K562 (cell line): ENCODE measurements around the gene HOXB6. TPM values are rescaled to one million over a fixed set of nuclear protein-coding genes. Genes with fewer than 3 reads are reported as not detected.

Source experiments
- CBX3 ChIP-seq, 2 experiments: IDR thresholded peaks; 1 replicate in 1 of 2; 2 replicates in 1 of 2; pipeline ENCODE4 v1.6.1; 2012; ENCODE audit warnings: inconsistent platforms in 2 of 2, low read length in 2 of 2, borderline replicate concordance in 1 of 2, control low read depth in 1 of 2
- ELF2 ChIP-seq: fragments of 250-450 bp; sonication (Bioruptor Pico); IDR thresholded peaks from 2 replicates; pipeline ENCODE4 v1.5.0; 2021; ENCODE audit warnings: mild to moderate bottlenecking
- EP400 ChIP-seq: fragments of 450-650 bp; IDR thresholded peaks from 2 replicates; pipeline ENCODE4 v1.6.1; 2017; ENCODE audit warnings: antibody characterized with exemption, mild to moderate bottlenecking, moderate library complexity
- FOXA3 ChIP-seq, 2 experiments: fragments of 450-650 bp in 1 of 2; sonication (generic) in 1 of 2; formaldehyde crosslinking; IDR thresholded peaks in 1 of 2; conservative IDR thresholded peaks in 1 of 2; 2 replicates each; pipeline versions ENCODE4 v1.4.0 to v1.8.0; 2020 to 2022; ENCODE audit warnings: mild to moderate bottlenecking in 2 of 2, missing genetic modification reagents in 1 of 2
- GABPB1 ChIP-seq: sonication (generic); formaldehyde crosslinking; IDR thresholded peaks from 2 replicates; pipeline ENCODE4 v1.8.0; 2022; ENCODE audit warnings: mild to moderate bottlenecking, missing genetic modification reagents
- HCFC1 ChIP-seq: IDR thresholded peaks from 2 replicates; pipeline ENCODE4 v1.6.1; 2012; ENCODE audit warnings: low read depth, low read length, improper control_type of control experiment
- KLF6 ChIP-seq: fragments of 250-450 bp; sonication (Bioruptor Pico); IDR thresholded peaks from 2 replicates; pipeline ENCODE4 v1.4.0; 2020; ENCODE audit warnings: mild to moderate bottlenecking, moderate library complexity, borderline replicate concordance
- MGA ChIP-seq: fragments of 450-650 bp; IDR thresholded peaks from 2 replicates; pipeline ENCODE4 v1.6.1; 2016; ENCODE audit warnings: mild to moderate bottlenecking, moderate library complexity
- NCOA2 ChIP-seq, 2 experiments: fragments of 450-650 bp; IDR thresholded peaks; 2 replicates each; pipeline ENCODE4 v1.6.1; 2018; ENCODE audit warnings: mild to moderate bottlenecking in 2 of 2, moderate library complexity in 1 of 2; ENCODE audit not compliant: partially characterized antibody in 2 of 2
- NFATC3 ChIP-seq: fragments of 450-650 bp; IDR thresholded peaks from 2 replicates; pipeline ENCODE4 v1.6.1; 2017; ENCODE audit warnings: mild to moderate bottlenecking
- STAT5B ChIP-seq: fragments of 250-450 bp; sonication (Bioruptor Pico); IDR thresholded peaks from 2 replicates; pipeline ENCODE4 v1.8.0; 2021; ENCODE audit warnings: mild to moderate bottlenecking, inconsistent platforms
- ZNF347 ChIP-seq: fragments of 450-650 bp; formaldehyde crosslinking; IDR thresholded peaks from 2 replicates; pipeline ENCODE4 v1.4.0; 2020; ENCODE audit warnings: low read depth, mild to moderate bottlenecking, moderate library complexity
- ZNF431 ChIP-seq: sonication (generic); formaldehyde crosslinking; IDR thresholded peaks from 2 replicates; pipeline ENCODE4 v1.8.0; 2022; ENCODE audit warnings: mild to moderate bottlenecking, missing genetic modification reagents
- polyA plus RNA-seq, 8 experiments: library from polyadenylated mRNA; depleted of rRNA in 4 of 8; stranded (reverse) in 5 of 8; unstranded in 3 of 8; fragments of >200 nt; fragmentation: Nextera tagmentation in 2 of 8; fragmentation: Illumina TruSeq in 1 of 8; extraction: Ambion mirVana in 2 of 8; extraction: Trizol in 1 of 8; gene quantifications; 2 replicates each; pipeline versions ENCODE4 v1.2.1 to v1.2.3, GENCODE V29; 2011 to 2014; ENCODE audit warnings: inconsistent platforms in 1 of 8, missing spikeins in 1 of 8
- total RNA-seq, 7 experiments: library from RNA; depleted of rRNA in 6 of 7; stranded (reverse); fragments of >200 nt in 6 of 7; fragmentation: Illumina TruSeq in 2 of 7; extraction: Trizol in 2 of 7; gene quantifications; 2 replicates each; pipeline versions ENCODE4 v1.2.1 to v1.2.3, GENCODE V29; 2011 to 2021; ENCODE audit warnings: low replicate concordance in 1 of 7

The HOXB6 gene
- total and polyA plus RNA-seq, 9 of the 15 experiments (the other 6 are each of a cell fraction or from before 2014, with no cell fraction given): 1.2 to 14.8 (median 4.9) TPM

GRCh38 chr17:48555258-48556228 lies 49.2 kb downstream of the HOXB6 start (continued):
- TF ChIP-seq KLF6 (CRISPR knock-in tag) (no peak), STAT5B (CRISPR knock-in tag) (no peak), ELF2 (CRISPR knock-in tag) (no peak), ZNF431 (no peak), NFATC3 (no peak), NCOA2 (IDR thresholded peaks at IDR 0.05; ENCODE audit: partially characterized antibody in 2 of 2) (peak in 1 of 2 experiments; percentile 11), CBX3 (IDR thresholded peaks at IDR 0.05; ENCODE audit: borderline replicate concordance in 1 of 2, low read length in 2 of 2) (peak in 1 of 2 experiments; percentile 60; a peak in 1 of 3 replicates), FOXA3 (CRISPR knock-in tag; conservative IDR thresholded peaks at IDR 0.05 in 1 of 2, IDR thresholded peaks at IDR 0.05 in 1 of 2) (no peak), HCFC1 (no peak), EP400 (peak; percentile 66), GABPB1 (CRISPR knock-in tag) (no peak; the same call in 1 of the 2 replicates), MGA (no peak), ZNF347 (no peak)
